ENCODE measurements around the gene MYL7. TPM values are rescaled to one million over a fixed set of nuclear protein-coding genes. Genes with fewer than 3 reads are reported as not detected.

The MYL7 gene
- total and polyA plus RNA-seq, 2 experiments from 2014 or later: 4.8 TPM; not detected in 1

DNA sequence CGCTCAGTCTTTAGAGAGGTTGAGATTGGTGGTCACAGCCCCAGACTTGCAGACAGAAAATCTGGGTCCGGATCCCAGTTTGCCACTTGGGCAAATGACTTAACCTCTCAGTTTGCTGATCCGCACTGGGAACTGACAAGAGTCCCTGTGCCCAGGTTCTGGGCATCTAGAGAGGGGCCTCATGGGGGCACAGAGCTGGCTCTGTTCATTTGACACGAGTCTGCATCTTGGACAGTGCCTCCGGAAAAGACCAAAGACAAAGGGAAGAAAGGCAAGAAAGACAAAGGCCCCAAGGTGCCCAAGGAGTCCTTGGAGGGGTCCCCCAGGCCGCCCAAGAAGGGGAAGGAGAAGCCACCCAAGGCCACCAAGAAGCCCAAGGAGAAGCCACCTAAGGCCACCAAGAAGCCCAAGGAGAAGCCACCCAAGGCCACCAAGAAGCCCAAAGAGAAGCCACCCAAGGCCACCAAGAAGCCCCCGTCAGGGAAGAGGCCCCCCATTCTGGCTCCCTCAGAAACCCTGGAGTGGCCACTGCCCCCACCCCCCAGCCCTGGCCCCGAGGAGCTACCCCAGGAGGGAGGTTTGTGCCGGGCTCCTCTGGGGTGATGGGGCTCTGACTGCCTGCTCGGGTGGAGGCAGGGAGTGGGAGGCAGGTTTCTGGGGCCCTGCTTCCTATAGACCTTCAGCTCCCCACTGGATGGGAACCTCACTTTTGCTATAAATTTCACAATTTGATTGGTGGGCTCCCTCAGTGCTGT, 34.6 kb downstream of the MYL7 start:
- H4K20me1 ChIP-seq (replicated peaks; ENCODE audit: insufficient read depth): no peaks in the 10 kb centered on the region
- no peaks in the 10 kb centered on the region; the same call in 1 of the 2 replicates for H3K79me2 ChIP-seq (replicated peaks; ENCODE audit: insufficient read depth)
- H3K36me3 ChIP-seq (ENCODE audit: insufficient read depth): no peaks in the 10 kb centered on the region
- Mint-ChIP-seq H3K27me3 (ENCODE audit: insufficient read depth, low read depth, poor library complexity) (peaks cover 18% of the 10 kb centered on the region), H3K4me1 (peaks cover 13% of the 10 kb centered on the region), H3K36me3 (ENCODE audit: low read depth) (peaks cover 9% of the 10 kb centered on the region; the same call in 2 of the 3 replicates), H3K9me3 (no peaks in the 10 kb centered on the region), H3K4me3 (no peak overlapping the region; the same call in 2 of the 3 replicates), H3K27ac (no peak overlapping the region)
- H3K27ac ChIP-seq (ENCODE audit: low read depth): no peak overlapping the region
- H2AFZ ChIP-seq: no peak overlapping the region
- H3K9me2 ChIP-seq (ENCODE audit: insufficient read depth): no peaks in the 10 kb centered on the region
- TF ChIP-seq ETS1 (IDR thresholded peaks at IDR 0.05) (no peak), ZNF114 (CRISPR knock-in tag; IDR thresholded peaks at IDR 0.05) (no peak), JUNB (IDR thresholded peaks at IDR 0.05; ENCODE audit: unreplicated experiment) (no peak), POLR2AphosphoS5 (IDR thresholded peaks at IDR 0.05; ENCODE audit: low read depth) (no peak), NANOG (IDR thresholded peaks at IDR 0.05; ENCODE audit: borderline replicate concordance) (no peak), CREB1 (CRISPR knock-in tag; IDR thresholded peaks at IDR 0.05; ENCODE audit: low read depth) (no peak)
- TF ChIP-seq, protein P1, sequence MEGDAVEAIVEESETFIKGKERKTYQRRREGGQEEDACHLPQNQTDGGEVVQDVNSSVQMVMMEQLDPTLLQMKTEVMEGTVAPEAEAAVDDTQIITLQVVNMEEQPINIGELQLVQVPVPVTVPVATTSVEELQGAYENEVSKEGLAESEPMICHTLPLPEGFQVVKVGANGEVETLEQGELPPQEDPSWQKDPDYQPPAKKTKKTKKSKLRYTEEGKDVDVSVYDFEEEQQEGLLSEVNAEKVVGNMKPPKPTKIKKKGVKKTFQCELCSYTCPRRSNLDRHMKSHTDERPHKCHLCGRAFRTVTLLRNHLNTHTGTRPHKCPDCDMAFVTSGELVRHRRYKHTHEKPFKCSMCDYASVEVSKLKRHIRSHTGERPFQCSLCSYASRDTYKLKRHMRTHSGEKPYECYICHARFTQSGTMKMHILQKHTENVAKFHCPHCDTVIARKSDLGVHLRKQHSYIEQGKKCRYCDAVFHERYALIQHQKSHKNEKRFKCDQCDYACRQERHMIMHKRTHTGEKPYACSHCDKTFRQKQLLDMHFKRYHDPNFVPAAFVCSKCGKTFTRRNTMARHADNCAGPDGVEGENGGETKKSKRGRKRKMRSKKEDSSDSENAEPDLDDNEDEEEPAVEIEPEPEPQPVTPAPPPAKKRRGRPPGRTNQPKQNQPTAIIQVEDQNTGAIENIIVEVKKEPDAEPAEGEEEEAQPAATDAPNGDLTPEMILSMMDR (conservative IDR thresholded peaks at IDR 0.05; ENCODE audit: low read depth in 2 of 2): no peak
- H3K4me3 ChIP-seq: no peak overlapping the region
- H3K27me3 ChIP-seq (ENCODE audit: insufficient read depth): peaks cover 9% of the 10 kb centered on the region; the same call in 1 of the 2 replicates
- no peak overlapping the region for H3K4me2 ChIP-seq
- no peak for DNase-seq (ENCODE audit: low spot score)
- peaks cover 8% of the 10 kb centered on the region; the same call in 1 of the 2 replicates for H3K4me1 ChIP-seq (ENCODE audit: insufficient read depth)
- H3F3A ChIP-seq (replicated peaks; ENCODE audit: low read depth): no peaks in the 10 kb centered on the region
- ATAC-seq: no peak

DNA sequence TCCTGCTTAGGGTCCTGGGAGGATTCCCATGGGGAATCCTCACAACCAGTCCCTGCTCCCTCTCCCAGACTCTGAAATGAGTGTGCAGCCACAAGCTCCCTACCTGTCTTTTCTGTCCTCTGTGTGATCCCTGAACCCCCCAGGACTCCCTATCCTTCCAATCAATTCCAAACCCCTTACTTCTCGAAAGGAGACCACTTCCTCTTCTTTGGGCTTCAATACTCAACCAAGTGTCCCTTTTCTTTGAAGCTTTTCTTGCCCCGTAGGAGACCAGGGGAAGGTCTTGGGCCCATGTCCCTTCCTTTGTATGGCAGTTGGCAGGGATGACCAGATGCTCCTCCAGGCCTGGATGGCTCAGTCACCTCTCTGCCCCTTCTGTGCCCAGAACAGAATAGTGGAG, 35.3 kb downstream of the MYL7 start:
- H3K36me3 ChIP-seq (ENCODE audit: insufficient read depth): no peaks in the 10 kb centered on the region
- no peaks in the 10 kb centered on the region for H3K9me2 ChIP-seq (ENCODE audit: insufficient read depth)
- no peaks in the 10 kb centered on the region for H3F3A ChIP-seq (replicated peaks; ENCODE audit: low read depth)
- peak overlapping the region; percentile 87; the same call in 1 of the 2 replicates for H3K4me3 ChIP-seq
- no peaks in the 10 kb centered on the region for H3K9me3 Mint-ChIP-seq
- DNase-seq (ENCODE audit: low spot score) (no peak), ATAC-seq (no peak)
- H3K27ac Mint-ChIP-seq: no peak overlapping the region
- no peaks in the 10 kb centered on the region for H4K20me1 ChIP-seq (replicated peaks; ENCODE audit: insufficient read depth)
- H3K4me1 Mint-ChIP-seq: peaks cover 13% of the 10 kb centered on the region
- H3K4me1 ChIP-seq (ENCODE audit: insufficient read depth): peaks cover 8% of the 10 kb centered on the region; the same call in 1 of the 2 replicates
- H3K27me3 ChIP-seq (ENCODE audit: insufficient read depth): peaks cover 9% of the 10 kb centered on the region; the same call in 1 of the 2 replicates
- H3K36me3 Mint-ChIP-seq (ENCODE audit: low read depth): peaks cover 9% of the 10 kb centered on the region; the same call in 2 of the 3 replicates
- H3K4me2 ChIP-seq: peak overlapping the region; percentile 94; the same call in 1 of the 2 replicates
- H3K27me3 Mint-ChIP-seq (ENCODE audit: insufficient read depth, low read depth, poor library complexity): peaks cover 16% of the 10 kb centered on the region
- H3K4me3 Mint-ChIP-seq: peak overlapping the region; percentile 78
- H2AFZ ChIP-seq: no peak overlapping the region
- H3K79me2 ChIP-seq (replicated peaks; ENCODE audit: insufficient read depth): no peaks in the 10 kb centered on the region; the same call in 1 of the 2 replicates
- TF ChIP-seq STAT1 (IDR thresholded peaks at IDR 0.05; ENCODE audit: unreplicated experiment): no peak
- TF ChIP-seq CREB1 (CRISPR knock-in tag; IDR thresholded peaks at IDR 0.05; ENCODE audit: low read depth): no peak
- TF ChIP-seq ETS1 (IDR thresholded peaks at IDR 0.05): no peak
- TF ChIP-seq POLR2AphosphoS5 (IDR thresholded peaks at IDR 0.05; ENCODE audit: low read depth): no peak
- no peak for TF ChIP-seq EZH2 (IDR thresholded peaks at IDR 0.05; ENCODE audit: low read depth, unreplicated experiment)
- TF ChIP-seq JUNB (IDR thresholded peaks at IDR 0.05; ENCODE audit: unreplicated experiment): no peak
- no peak for TF ChIP-seq ZNF462 (CRISPR knock-in tag; IDR thresholded peaks at IDR 0.05)
- H3K27ac ChIP-seq (ENCODE audit: low read depth): no peak overlapping the region
